Putamen (tissue), 1 donor: ENCODE results near the gene TTC7B.

Experiments
- DNase-seq: peaks from one replicate; pipeline ENCODE4 v3.0.0-alpha.2; 2016; ENCODE audit warnings: low spot score

The TTC7B gene

GRCh38 chr14:90740946-90741681, 75.1 kb downstream of the TTC7B start:
- DNase-seq: no peak

GRCh38 chr14:90740081-90740480, 76.1 kb downstream of the TTC7B start:
- DNase-seq: no peak

GRCh38 chr14:90739318-90740068, 76.7 kb downstream of the TTC7B start:
- no peak for DNase-seq

GRCh38 chr14:90733139-90733808, 83.0 kb downstream of the TTC7B start:
- peak; percentile 84 for DNase-seq

GRCh38 chr14:90732718-90733117, 83.5 kb downstream of the TTC7B start:
- no peak for DNase-seq

- DNase-seq: no peak
Observed at GRCh38 chr14:90732139-90732538, 84.1 kb downstream of the TTC7B start.

- no peak for DNase-seq
Observed at GRCh38 chr14:90731487-90731886, 84.7 kb downstream of the TTC7B start.

GRCh38 chr14:90730206-90730766, 85.9 kb downstream of the TTC7B start:
- no peak for DNase-seq

GRCh38 chr14:90728951-90729350, 87.3 kb downstream of the TTC7B start:
- DNase-seq: no peak

GRCh38 chr14:90727082-90727481, 89.1 kb downstream of the TTC7B start:
- DNase-seq: no peak

- DNase-seq: peak; percentile 55
Observed at GRCh38 chr14:90726656-90727055, 89.6 kb downstream of the TTC7B start.

- DNase-seq: no peak
Observed at GRCh38 chr14:90724866-90725265, 91.4 kb downstream of the TTC7B start.

- DNase-seq: no peak
Observed at GRCh38 chr14:90722590-90722989, 93.6 kb downstream of the TTC7B start.

GRCh38 chr14:90721619-90722305, 94.5 kb downstream of the TTC7B start:
- no peak for DNase-seq

- no peak for DNase-seq
Observed at GRCh38 chr14:90720832-90721231, 95.4 kb downstream of the TTC7B start.

- DNase-seq: no peak
Observed at GRCh38 chr14:90720336-90720735, 95.9 kb downstream of the TTC7B start.

GRCh38 chr14:90717916-90718315, 98.3 kb downstream of the TTC7B start:
- DNase-seq: no peak

GRCh38 chr14:90715993-90716392, 100.2 kb downstream of the TTC7B start:
- DNase-seq: no peak

- DNase-seq: no peak
Observed at GRCh38 chr14:90715495-90715894, 100.7 kb downstream of the TTC7B start.

- no peak for DNase-seq
Observed at GRCh38 chr14:90714811-90715210, 101.4 kb downstream of the TTC7B start.

GRCh38 chr14:90704738-90705392, 111.4 kb downstream of the TTC7B start:
- DNase-seq: no peak
